Testis (tissue), 2 donors: Measurements from ENCODE around the gene CHRNA5.

ENCODE experiments used
- CTCF ChIP-seq, 3 experiments: fragments of 450-650 bp in 2 of 3; fragments of 200-600 bp in 1 of 3; sonication (generic) in 1 of 3; IDR thresholded peaks; one replicate each; pipeline ENCODE4 v1.5.1; 2016 to 2019; ENCODE audit warnings: antibody characterized with exemption in 3 of 3, mild to moderate bottlenecking in 2 of 3, moderate library complexity in 1 of 3
- POLR2A ChIP-seq: fragments of 450-650 bp; IDR thresholded peaks from one replicate; pipeline ENCODE4 v1.6.1; 2017; ENCODE audit warnings: antibody characterized with exemption, mild to moderate bottlenecking, moderate library complexity

- TF ChIP-seq CTCF (IDR thresholded peaks at IDR 0.05) (no peak), POLR2A (no peak)
These were observed 63.9 kb downstream of the CHRNA5 start for GRCh38 chr15:78629031-78629715.
